Measurements from ENCODE around the gene ARHGEF11. TPM values are rescaled to one million over a fixed set of nuclear protein-coding genes. Genes with fewer than 3 reads are reported as not detected.

Gene ARHGEF11
- total and polyA plus RNA-seq, 2 donors, result 23.8 to 28.7 TPM

- H3K4me1 ChIP-seq (ENCODE audit: insufficient read depth), result no peaks in the 10 kb centered on the region
- no peak overlapping the region for H3K4me3 ChIP-seq (ENCODE audit: low read depth, low read length)
- DNase-seq (ENCODE audit: extremely low spot score), result no peak
- WGBS, result 96% methylated on average over 2 of the region's 2 CpGs
- H3K36me3 ChIP-seq (ENCODE audit: insufficient read depth), result peaks cover 7% of the 10 kb centered on the region
- no peak overlapping the region for H3K27ac ChIP-seq (ENCODE audit: low read depth)
These were observed 72.1 kb downstream of the ARHGEF11 start for GRCh38 chr1:156973417-156973816.

DNA sequence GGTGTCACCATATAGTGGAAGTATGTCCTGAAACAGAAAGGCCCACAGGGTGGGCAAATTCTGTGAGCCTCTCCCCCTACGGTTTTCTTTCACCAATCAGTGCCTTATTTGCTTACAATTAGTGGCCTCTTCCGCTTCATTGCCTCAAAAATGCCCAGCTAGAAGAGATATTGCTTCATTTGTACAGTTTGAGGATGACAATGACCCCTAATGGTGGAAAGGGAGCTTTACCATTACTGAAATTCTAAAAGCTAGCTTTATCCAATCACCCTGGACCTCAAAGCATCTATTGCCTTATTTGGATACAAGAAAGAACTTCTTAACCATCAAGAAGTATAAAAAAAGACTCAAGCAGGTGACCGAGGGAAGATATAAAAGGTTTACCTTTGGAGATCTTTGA lies 75.5 kb downstream of the ARHGEF11 start:
- Histone ChIP-seq H3K4me1 (ENCODE audit: insufficient read depth) (no peaks in the 10 kb centered on the region), H3K4me3 (ENCODE audit: low read depth, low read length) (no peak overlapping the region), H3K36me3 (ENCODE audit: insufficient read depth) (peaks cover 8% of the 10 kb centered on the region), H3K27ac (ENCODE audit: low read depth) (no peak overlapping the region)
- WGBS, result 90% methylated on average over 3 of the region's 3 CpGs
- no peak for DNase-seq (ENCODE audit: extremely low spot score)

- no peaks in the 10 kb centered on the region for H3K4me1 ChIP-seq (ENCODE audit: insufficient read depth)
- 94% methylated on average over 3 of the region's 3 CpGs for WGBS
- no peak for DNase-seq (ENCODE audit: extremely low spot score)
- no peak overlapping the region for H3K27ac ChIP-seq (ENCODE audit: low read depth)
- no peak overlapping the region for H3K4me3 ChIP-seq (ENCODE audit: low read depth, low read length)
- H3K36me3 ChIP-seq (ENCODE audit: insufficient read depth), result peaks cover 8% of the 10 kb centered on the region
These were observed 76.0 kb downstream of the ARHGEF11 start for GRCh38 chr1:156969496-156969895.

GRCh38 chr1:156964441-156964840 lies 81.1 kb downstream of the ARHGEF11 start:
- Histone ChIP-seq H3K36me3 (ENCODE audit: insufficient read depth) (peaks cover 3% of the 10 kb centered on the region), H3K27ac (ENCODE audit: low read depth) (no peak overlapping the region), H3K4me3 (ENCODE audit: low read depth, low read length) (no peak overlapping the region), H3K4me1 (ENCODE audit: insufficient read depth) (no peaks in the 10 kb centered on the region)
- 96% methylated on average over 2 of the region's 2 CpGs for WGBS
- no peak for DNase-seq (ENCODE audit: extremely low spot score)

GRCh38 chr1:156963621-156964020 lies 81.9 kb downstream of the ARHGEF11 start:
- Histone ChIP-seq H3K36me3 (ENCODE audit: insufficient read depth) (peaks cover 3% of the 10 kb centered on the region), H3K4me3 (ENCODE audit: low read depth, low read length) (no peak overlapping the region)
- 39% methylated on average over 3 of the region's 3 CpGs for WGBS

GRCh38 chr1:156961709-156962108 lies 83.8 kb downstream of the ARHGEF11 start:
- DNase-seq (ENCODE audit: extremely low spot score), result no peak
- no peak overlapping the region for H3K4me3 ChIP-seq (ENCODE audit: low read depth, low read length)
- 72% methylated on average over 4 of the region's 4 CpGs for WGBS

More at GRCh38 chr1:156963621-156964020, 81.9 kb downstream of the ARHGEF11 start:
- no peaks in the 10 kb centered on the region for H3K4me1 ChIP-seq (ENCODE audit: insufficient read depth)
- no peak for DNase-seq (ENCODE audit: extremely low spot score)
- H3K27ac ChIP-seq (ENCODE audit: low read depth), result no peak overlapping the region

GRCh38 chr1:156959925-156960324 lies 85.6 kb downstream of the ARHGEF11 start:
- Histone ChIP-seq H3K4me1 (ENCODE audit: insufficient read depth) (no peaks in the 10 kb centered on the region), H3K36me3 (ENCODE audit: insufficient read depth) (peaks cover 3% of the 10 kb centered on the region), H3K27ac (ENCODE audit: low read depth) (no peak overlapping the region), H3K4me3 (ENCODE audit: low read depth, low read length) (no peak overlapping the region)
- WGBS, result 93% methylated on average over 6 of the region's 6 CpGs
- no peak for DNase-seq (ENCODE audit: extremely low spot score)

More at GRCh38 chr1:156961709-156962108, 83.8 kb downstream of the ARHGEF11 start:
- Histone ChIP-seq H3K36me3 (ENCODE audit: insufficient read depth) (peaks cover 2% of the 10 kb centered on the region), H3K27ac (ENCODE audit: low read depth) (no peak overlapping the region), H3K4me1 (ENCODE audit: insufficient read depth) (no peaks in the 10 kb centered on the region)

DNA sequence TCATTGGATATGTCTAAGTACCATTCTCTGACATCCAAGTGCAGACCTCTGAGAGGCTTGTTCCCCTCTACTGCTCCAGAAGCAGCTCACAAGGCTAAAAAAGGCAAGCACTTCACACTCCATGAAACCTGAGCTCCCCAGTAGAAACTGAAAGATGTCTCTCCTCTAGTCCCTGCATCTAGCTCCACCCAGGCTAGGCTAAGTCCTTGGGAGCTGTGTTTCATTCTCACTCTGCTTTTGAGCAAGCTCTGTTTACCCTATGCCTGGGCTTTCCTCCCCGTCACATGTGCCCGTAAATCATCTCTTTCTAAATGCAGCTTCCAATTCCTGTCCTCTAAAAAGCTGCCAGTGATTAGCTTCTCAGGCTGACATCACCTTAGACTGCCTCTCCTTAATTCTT lies 86.1 kb downstream of the ARHGEF11 start:
- Histone ChIP-seq H3K36me3 (ENCODE audit: insufficient read depth) (peaks cover 3% of the 10 kb centered on the region), H3K27ac (ENCODE audit: low read depth) (no peak overlapping the region), H3K4me3 (ENCODE audit: low read depth, low read length) (no peak overlapping the region), H3K4me1 (ENCODE audit: insufficient read depth) (no peaks in the 10 kb centered on the region)
- 50% methylated on average over 2 of the region's 2 CpGs for WGBS
- no peak for DNase-seq (ENCODE audit: extremely low spot score)

GRCh38 chr1:156958247-156958714 lies 87.3 kb downstream of the ARHGEF11 start:
- H3K4me3 ChIP-seq (ENCODE audit: low read depth, low read length), result no peak overlapping the region
- no peaks in the 10 kb centered on the region for H3K4me1 ChIP-seq (ENCODE audit: insufficient read depth)
- H3K27ac ChIP-seq (ENCODE audit: low read depth), result no peak overlapping the region
- DNase-seq (ENCODE audit: extremely low spot score), result no peak
- H3K36me3 ChIP-seq (ENCODE audit: insufficient read depth), result peaks cover 3% of the 10 kb centered on the region
- WGBS, result 64% methylated on average over 2 of the region's 2 CpGs

DNA sequence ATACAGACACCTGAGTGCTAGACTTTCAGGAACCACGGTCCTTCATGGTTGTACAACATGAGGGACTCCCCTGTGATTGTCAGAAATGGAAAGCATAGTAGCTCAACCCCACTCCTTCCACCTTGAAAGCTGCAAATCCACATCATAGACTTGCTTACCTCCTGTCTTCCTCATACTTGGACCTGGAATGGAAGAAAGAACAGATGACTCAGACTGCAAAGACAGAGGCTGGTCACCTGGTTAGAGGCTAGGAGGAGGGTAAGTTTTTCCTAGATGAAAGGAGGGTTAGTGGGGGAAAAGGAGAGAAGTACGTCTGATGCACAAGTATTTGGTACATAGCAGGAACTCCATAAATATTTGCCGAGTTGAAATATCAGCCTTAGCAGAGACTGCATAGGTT lies 87.9 kb downstream of the ARHGEF11 start:
- 85% methylated on average over 3 of the region's 3 CpGs for WGBS
- Histone ChIP-seq H3K36me3 (ENCODE audit: insufficient read depth) (peaks cover 3% of the 10 kb centered on the region), H3K4me3 (ENCODE audit: low read depth, low read length) (no peak overlapping the region), H3K27ac (ENCODE audit: low read depth) (no peak overlapping the region), H3K4me1 (ENCODE audit: insufficient read depth) (no peaks in the 10 kb centered on the region)
- DNase-seq (ENCODE audit: extremely low spot score), result no peak

- H3K4me1 ChIP-seq (ENCODE audit: insufficient read depth), result no peaks in the 10 kb centered on the region
- H3K4me3 ChIP-seq (ENCODE audit: low read depth, low read length), result no peak overlapping the region
- 93% methylated on average over 10 of the region's 10 CpGs for WGBS
- peaks cover 3% of the 10 kb centered on the region for H3K36me3 ChIP-seq (ENCODE audit: insufficient read depth)
- H3K27ac ChIP-seq (ENCODE audit: low read depth), result no peak overlapping the region
- DNase-seq (ENCODE audit: extremely low spot score), result no peak
These were observed 89.2 kb downstream of the ARHGEF11 start for GRCh38 chr1:156956333-156956732.

- H3K36me3 ChIP-seq (ENCODE audit: insufficient read depth), result peaks cover 3% of the 10 kb centered on the region
- 81% methylated on average over 2 of the region's 2 CpGs for WGBS
- no peaks in the 10 kb centered on the region for H3K4me1 ChIP-seq (ENCODE audit: insufficient read depth)
- H3K27ac ChIP-seq (ENCODE audit: low read depth), result no peak overlapping the region
- H3K4me3 ChIP-seq (ENCODE audit: low read depth, low read length), result no peak overlapping the region
- DNase-seq (ENCODE audit: extremely low spot score), result no peak
These were observed 92.0 kb downstream of the ARHGEF11 start for GRCh38 chr1:156953571-156953970.

DNA sequence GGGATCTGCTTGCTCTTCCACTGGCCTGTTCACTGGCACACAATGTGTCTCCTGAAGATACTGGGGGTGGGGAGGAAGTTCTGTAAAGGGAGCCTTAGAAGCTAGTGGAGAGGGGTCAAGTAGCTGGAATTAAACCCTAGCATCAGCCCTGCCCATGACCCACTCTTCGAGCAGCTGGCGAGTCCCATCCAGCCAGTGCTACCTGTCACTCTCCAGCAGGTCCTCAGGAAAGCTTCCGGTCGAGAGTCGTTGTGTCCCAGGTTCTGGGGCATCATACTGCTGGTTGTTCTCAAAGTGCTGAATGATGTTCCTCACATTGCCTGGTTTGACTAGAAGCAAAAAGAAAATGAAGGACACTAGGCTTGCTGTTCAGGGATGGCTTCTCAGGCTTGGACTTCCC lies 94.2 kb downstream of the ARHGEF11 start:
- peaks cover 6% of the 10 kb centered on the region for H3K36me3 ChIP-seq (ENCODE audit: insufficient read depth)
- no peak overlapping the region for H3K27ac ChIP-seq (ENCODE audit: low read depth)
- DNase-seq (ENCODE audit: extremely low spot score), result no peak
- no peak overlapping the region for H3K4me3 ChIP-seq (ENCODE audit: low read depth, low read length)
- no peaks in the 10 kb centered on the region for H3K4me1 ChIP-seq (ENCODE audit: insufficient read depth)
- 95% methylated on average over 5 of the region's 5 CpGs for WGBS

DNA sequence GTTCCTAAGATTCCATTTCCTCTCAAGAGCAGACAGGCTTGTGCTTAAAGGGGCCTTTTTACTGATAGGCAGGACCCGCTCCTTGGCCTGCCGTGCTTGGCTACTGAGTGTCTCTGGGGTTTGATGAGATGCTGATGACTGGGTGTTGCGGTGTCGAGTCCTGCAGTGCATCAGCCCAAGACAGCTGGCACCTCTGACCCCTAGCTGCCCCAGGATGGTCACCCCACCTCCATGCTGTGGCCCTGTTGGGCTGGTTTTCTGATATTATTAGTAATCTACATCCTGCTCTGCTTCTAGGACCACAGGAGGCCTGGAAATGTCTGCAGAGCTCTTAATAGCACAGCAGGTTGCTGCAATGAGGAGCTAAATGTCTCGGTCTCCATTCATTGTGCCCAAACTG lies 96.4 kb downstream of the ARHGEF11 start:
- WGBS, result 84% methylated on average over 5 of the region's 5 CpGs
- Histone ChIP-seq H3K4me3 (ENCODE audit: low read depth, low read length) (no peak overlapping the region), H3K27ac (ENCODE audit: low read depth) (no peak overlapping the region), H3K4me1 (ENCODE audit: insufficient read depth) (no peaks in the 10 kb centered on the region), H3K36me3 (ENCODE audit: insufficient read depth) (peaks cover 4% of the 10 kb centered on the region)
- DNase-seq (ENCODE audit: extremely low spot score), result no peak

GRCh38 chr1:156948708-156949107 lies 96.8 kb downstream of the ARHGEF11 start:
- Histone ChIP-seq H3K4me1 (ENCODE audit: insufficient read depth) (no peaks in the 10 kb centered on the region), H3K36me3 (ENCODE audit: insufficient read depth) (peaks cover 4% of the 10 kb centered on the region), H3K27ac (ENCODE audit: low read depth) (no peak overlapping the region), H3K4me3 (ENCODE audit: low read depth, low read length) (no peak overlapping the region)
- no peak for DNase-seq (ENCODE audit: extremely low spot score)
- WGBS, result 66% methylated on average over 4 of the region's 4 CpGs

Measured in urinary bladder (tissue), 4 donors.